Raji (cell line): ENCODE data around the gene RPS6KA1.

Source experiments
- POLR2A ChIP-seq: IDR thresholded peaks from 2 replicates; pipeline ENCODE4 v1.6.1; 2011; ENCODE audit warnings: low read depth, low read length, control low read depth; ENCODE audit not compliant: insufficient read depth

Gene RPS6KA1

GRCh38 chr1:26574018-26574417, 44.5 kb downstream of the RPS6KA1 start:
- no peak for TF ChIP-seq POLR2A

GRCh38 chr1:26574719-26575251, 45.2 kb downstream of the RPS6KA1 start:
- no peak for TF ChIP-seq POLR2A

DNA sequence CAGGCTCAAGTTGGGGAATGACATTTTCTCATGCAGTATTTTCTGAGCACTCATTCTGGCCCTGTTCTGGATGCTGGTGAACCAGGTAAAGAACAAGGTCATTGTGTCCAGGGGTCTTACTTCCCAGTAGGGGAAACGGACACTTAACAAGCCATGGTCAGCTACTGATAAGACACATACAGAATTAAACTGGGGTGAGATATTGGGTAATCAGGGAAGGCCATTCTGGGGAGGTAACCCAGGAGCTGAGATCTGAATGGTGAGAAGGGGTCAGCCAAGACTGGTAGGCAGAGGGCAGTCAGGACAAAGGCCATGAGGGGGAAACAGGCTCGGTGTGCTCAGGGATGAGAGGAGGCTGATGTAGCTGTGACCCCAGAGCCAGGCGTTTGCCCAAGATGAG, 45.8 kb downstream of the RPS6KA1 start:
- no peak for TF ChIP-seq POLR2A

DNA sequence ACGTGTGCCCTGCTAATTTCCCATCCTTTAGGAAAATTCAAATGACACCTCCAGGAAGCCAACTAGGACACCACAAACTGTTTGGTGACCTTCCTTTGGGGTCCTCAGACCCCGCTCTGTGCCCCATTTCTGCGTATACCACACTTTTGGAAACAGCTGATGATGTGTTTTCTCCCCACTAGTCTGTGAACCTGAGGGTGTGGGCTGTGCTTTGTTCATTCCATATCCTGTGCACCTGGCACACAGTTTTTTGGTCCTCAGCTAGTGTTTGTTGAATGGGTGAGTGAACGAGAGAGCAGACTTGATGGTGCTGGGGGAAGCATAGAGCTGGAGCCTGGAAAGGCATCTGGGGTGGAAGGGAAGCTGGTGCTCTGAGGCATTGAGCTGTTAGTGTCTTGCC, 48.6 kb downstream of the RPS6KA1 start:
- TF ChIP-seq POLR2A = no peak

DNA sequence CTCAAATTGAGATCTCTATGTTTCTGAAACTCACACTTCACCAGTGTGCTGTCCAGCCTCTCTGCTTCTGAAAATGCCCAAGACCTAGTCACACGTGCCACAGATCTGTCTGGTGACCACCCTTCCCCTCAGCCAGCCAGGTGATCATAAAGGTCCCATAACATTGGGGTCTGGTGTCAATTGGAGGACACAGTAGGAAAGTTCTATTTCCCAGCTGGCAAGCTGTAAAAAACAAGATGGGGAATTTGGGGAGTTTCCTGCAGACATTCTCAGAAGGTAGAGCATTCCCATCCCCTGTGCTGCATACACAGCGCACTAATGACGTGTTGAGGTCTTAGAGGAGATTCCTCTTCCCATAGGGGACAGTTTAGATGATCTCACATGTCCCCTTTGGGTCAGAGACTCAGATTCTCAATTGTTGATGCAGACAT, 50.1 kb downstream of the RPS6KA1 start:
- no peak for TF ChIP-seq POLR2A

DNA sequence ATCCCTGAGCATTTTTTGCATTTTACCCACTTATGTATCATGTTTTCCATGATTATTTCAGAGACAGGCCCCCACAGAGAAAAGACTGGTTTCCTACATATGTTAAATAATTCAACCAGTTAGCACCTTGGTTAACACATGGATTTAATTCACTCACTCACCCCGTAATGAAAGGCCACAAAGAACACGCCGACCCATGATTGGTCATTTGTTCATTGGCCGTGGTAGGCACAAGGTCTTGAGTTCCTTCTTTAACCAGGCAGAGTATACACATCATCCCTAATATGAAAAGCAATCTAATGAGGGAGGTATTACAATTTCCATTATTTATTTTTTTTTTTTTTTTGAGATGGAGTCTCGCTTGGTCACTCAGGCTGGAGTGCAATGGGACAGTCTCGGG, 50.6 kb downstream of the RPS6KA1 start:
- no peak for TF ChIP-seq POLR2A

DNA sequence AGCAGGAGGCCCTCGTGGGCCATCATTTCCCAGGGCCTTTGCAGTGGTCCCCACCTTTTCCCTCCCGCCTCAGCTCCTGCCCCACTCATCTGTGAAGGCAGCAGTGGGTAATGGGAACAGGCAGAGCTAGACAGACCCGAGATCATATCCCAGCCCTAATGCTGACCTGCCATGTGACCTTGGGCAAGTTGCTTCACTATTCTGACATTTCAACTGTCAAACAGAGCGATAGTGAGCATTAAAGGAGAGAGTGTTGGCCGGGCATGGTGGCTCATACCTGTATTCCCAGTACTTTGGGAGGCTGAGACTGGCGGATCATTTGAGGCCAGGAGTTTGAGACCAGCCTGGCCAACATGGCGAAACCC, 51.7 kb downstream of the RPS6KA1 start:
- no peak for TF ChIP-seq POLR2A

DNA sequence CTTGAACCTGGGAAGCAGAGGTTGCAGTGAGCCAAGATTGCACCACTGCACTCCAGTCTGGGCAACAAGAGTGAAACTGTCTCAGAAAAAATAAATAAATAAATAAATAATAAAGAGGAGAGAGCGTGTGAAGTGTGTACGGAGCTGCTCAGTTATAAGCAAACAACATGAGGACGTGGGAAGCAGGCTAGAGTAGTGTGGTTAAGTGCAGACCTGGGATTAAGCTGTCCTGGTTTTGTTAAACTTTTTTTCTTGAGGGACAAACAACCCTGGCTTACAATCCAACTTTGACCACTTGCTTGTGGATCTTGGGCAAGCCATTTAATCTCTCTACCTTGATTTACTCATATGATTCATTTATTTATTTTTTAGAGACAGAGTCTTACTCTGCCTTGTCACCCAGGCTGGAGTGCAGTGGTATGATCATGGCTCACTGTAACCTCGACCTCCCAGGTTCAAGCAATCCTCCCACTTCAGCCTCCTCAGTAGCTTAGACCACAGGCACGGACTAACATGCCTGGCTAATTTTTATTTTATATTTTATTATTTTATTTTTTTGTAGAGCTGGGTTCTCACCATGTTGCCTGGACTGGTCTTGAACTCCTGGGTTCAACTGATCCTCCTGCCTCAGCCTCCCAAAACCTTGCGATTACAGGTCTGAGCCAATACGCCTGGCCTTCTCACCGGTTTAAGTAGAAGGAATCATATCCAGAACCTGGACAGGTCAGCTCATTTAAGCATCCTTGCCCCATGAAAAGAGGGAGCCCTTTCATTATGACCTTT, 52.7 kb downstream of the RPS6KA1 start:
- TF ChIP-seq POLR2A = no peak

DNA sequence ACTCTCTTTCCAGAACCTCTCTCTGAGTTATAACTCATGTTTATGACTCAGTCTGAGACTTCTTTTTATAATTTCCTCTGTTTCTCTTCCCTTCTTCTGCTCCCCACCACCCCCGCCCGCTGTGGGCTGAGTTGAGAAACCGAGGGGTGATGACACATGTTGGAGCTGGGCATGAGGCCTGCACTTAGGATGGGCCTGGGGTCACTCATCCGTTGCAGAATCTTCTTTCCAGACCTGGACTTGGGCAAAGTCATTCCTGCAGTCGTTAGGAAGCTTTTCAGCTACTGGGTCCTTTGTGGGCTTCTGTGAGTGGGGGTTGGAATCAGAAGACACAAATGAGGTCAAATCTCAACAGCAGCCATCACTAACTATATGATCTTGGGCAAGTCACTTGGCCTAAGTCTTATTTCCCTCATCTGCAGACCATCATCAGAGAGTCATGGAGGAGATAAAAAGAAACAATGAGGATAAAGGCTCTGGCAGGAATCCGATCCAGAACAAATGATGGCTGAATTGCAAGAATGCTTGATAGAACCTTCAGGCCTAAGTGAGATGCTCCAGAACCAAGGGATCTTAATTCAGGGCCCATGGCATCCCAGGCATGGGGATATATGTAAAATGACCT, 53.4 kb downstream of the RPS6KA1 start:
- TF ChIP-seq POLR2A = no peak

DNA sequence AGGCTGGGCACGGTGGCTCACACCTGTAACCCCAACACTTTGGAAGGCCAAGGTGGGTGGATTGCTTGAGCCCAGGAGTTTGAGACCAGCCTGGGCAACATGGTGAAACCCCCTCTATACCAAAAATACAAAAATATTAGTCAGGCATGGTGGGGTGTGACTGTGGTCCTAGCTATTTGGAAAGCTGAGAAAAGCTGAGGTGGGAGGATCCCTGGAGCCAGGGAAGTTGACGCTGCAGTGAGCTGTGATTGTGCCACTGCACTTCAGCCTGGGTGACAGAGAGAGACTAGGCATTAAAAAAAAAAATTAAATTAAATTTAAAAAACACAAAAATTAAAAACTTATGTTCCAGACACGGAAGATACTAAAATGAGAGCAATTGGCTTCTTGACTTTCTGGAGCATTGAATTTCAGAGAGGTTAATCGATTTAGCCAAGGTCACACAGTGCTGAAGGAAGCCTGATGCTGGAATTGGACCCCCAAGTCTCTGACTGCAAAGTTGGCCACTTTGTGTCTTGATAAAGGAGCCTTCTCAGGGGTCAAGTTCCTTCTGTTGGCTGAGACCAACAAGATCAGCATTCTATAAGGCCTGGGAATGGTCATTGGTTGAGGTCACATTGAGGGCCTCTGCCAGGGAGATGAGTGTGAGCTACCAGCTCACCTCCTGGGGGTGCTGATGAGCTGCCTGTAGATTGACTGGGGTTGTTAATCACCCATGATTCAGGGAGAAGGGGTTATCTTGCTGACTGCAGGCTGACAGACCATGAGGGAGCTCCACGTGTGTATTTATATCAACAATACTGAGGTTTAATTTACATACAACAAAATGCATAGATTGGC, 54.3 kb downstream of the RPS6KA1 start:
- TF ChIP-seq POLR2A = no peak

- TF ChIP-seq POLR2A = no peak
Observed at GRCh38 chr1:26585471-26585870, 55.9 kb downstream of the RPS6KA1 start.

GRCh38 chr1:26593385-26593784, 63.8 kb downstream of the RPS6KA1 start:
- TF ChIP-seq POLR2A = no peak

- no peak for TF ChIP-seq POLR2A
Observed at GRCh38 chr1:26597629-26598039, 68.1 kb downstream of the RPS6KA1 start.

DNA sequence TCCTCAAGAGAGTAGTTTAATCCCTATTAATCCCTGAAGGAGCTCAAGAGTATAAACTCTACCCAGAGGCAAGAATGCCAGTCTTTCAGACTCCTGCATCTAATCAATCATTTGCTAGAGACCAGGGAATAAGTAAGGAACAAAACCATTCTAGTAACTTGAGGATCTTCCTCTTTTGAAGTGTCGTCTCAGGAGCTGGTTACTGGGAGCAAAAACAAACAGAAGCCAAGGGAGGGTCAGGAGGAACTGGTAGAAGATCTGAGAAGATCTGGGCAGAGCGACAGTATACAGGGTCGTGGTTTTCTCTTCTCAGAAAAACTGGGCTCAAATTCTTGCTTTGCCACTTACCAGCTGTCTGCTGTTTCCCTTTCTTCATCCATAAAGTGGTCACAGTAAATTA, 69.3 kb downstream of the RPS6KA1 start:
- no peak for TF ChIP-seq POLR2A

GRCh38 chr1:26602378-26602959, 72.9 kb downstream of the RPS6KA1 start:
- TF ChIP-seq POLR2A = no peak
